PFSK-1 (cell line): ENCODE data around the gene ATP10A.

ENCODE experiments used
- POLR2AphosphoS5 ChIP-seq: IDR thresholded peaks from 2 replicates; pipeline ENCODE4 v1.6.1; 2012; ENCODE audit warnings: low read depth, mild to moderate bottlenecking, control low read depth, low read length, moderate library complexity
- TAF1 ChIP-seq: IDR thresholded peaks from 2 replicates; pipeline ENCODE4 v1.6.1; 2012; ENCODE audit warnings: low read length, control low read depth, borderline replicate concordance; ENCODE audit not compliant: insufficient read depth
- TF ChIP-seq, protein P1 (sequence below), 2 experiments: IDR thresholded peaks; 2 replicates each; pipeline versions ENCODE4 v1.6.1 to v1.8.0; 2011 to 2012; ENCODE audit warnings: low read depth in 2 of 2, low read length in 2 of 2, control low read depth in 1 of 2, inconsistent platforms in 1 of 2, mild to moderate bottlenecking in 1 of 2, moderate library complexity in 1 of 2; ENCODE audit not compliant: insufficient read depth in 1 of 2

DNA sequence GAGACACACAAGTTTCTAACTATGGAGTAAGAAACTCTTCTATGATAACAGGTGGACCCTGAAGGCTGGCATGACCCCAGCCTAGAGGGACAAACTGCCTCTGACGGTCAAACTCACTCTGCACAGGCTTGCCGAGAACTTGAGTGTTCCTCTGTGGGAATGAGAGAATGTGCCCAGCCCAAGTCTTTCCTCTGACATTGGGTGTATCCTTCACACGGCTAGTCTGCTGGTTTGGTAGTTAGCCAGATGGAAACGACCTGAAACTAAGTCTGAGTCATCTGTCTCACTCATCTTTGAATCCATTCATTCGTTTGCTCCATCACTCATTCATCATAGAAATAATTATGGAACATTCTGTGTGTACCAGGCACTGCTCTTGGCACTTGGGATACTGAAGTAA, 198.4 kb downstream of the ATP10A start:
- TF ChIP-seq POLR2AphosphoS5 (no peak), TAF1 (no peak)
- TF ChIP-seq, protein P1, sequence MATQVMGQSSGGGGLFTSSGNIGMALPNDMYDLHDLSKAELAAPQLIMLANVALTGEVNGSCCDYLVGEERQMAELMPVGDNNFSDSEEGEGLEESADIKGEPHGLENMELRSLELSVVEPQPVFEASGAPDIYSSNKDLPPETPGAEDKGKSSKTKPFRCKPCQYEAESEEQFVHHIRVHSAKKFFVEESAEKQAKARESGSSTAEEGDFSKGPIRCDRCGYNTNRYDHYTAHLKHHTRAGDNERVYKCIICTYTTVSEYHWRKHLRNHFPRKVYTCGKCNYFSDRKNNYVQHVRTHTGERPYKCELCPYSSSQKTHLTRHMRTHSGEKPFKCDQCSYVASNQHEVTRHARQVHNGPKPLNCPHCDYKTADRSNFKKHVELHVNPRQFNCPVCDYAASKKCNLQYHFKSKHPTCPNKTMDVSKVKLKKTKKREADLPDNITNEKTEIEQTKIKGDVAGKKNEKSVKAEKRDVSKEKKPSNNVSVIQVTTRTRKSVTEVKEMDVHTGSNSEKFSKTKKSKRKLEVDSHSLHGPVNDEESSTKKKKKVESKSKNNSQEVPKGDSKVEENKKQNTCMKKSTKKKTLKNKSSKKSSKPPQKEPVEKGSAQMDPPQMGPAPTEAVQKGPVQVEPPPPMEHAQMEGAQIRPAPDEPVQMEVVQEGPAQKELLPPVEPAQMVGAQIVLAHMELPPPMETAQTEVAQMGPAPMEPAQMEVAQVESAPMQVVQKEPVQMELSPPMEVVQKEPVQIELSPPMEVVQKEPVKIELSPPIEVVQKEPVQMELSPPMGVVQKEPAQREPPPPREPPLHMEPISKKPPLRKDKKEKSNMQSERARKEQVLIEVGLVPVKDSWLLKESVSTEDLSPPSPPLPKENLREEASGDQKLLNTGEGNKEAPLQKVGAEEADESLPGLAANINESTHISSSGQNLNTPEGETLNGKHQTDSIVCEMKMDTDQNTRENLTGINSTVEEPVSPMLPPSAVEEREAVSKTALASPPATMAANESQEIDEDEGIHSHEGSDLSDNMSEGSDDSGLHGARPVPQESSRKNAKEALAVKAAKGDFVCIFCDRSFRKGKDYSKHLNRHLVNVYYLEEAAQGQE (IDR thresholded peaks at IDR 0.05; ENCODE audit: insufficient read depth in 1 of 2, low read depth in 2 of 2, low read length in 2 of 2): no peak
